ENCODE results near the gene SERPINA1. TPM values are rescaled to one million over a fixed set of nuclear protein-coding genes. Genes with fewer than 3 reads are reported as not detected.

The SERPINA1 gene
- total and polyA plus RNA-seq, 2 of the 13 experiments (the other 11 are each of a cell fraction or from before 2014, with no cell fraction given): 3,266 to 11,015 TPM

GRCh38 chr14:94368956-94369355 is 19.4 kb downstream of the SERPINA1 start (continued):
- TF ChIP-seq ZSCAN5A (CRISPR knock-in tag; IDR thresholded peaks at IDR 0.05; ENCODE audit: borderline replicate concordance): no peak
- TF ChIP-seq SIX4 (CRISPR knock-in tag; IDR thresholded peaks at IDR 0.05): no peak
- 0 out of 2 replicates have a peak, but pooled peaks have one; percentile 20 for TF ChIP-seq ZNF143 (CRISPR knock-in tag; IDR thresholded peaks at IDR 0.05)
- no peak for TF ChIP-seq ZNF260 (CRISPR knock-in tag; IDR thresholded peaks at IDR 0.05; ENCODE audit: borderline replicate concordance, low read depth)
- no peak for TF ChIP-seq ZNF552 (CRISPR knock-in tag; IDR thresholded peaks at IDR 0.05; ENCODE audit: borderline replicate concordance)
- peak; percentile 84 for TF ChIP-seq HNF1B (CRISPR knock-in tag; IDR thresholded peaks at IDR 0.05)
- TF ChIP-seq, protein P1, sequence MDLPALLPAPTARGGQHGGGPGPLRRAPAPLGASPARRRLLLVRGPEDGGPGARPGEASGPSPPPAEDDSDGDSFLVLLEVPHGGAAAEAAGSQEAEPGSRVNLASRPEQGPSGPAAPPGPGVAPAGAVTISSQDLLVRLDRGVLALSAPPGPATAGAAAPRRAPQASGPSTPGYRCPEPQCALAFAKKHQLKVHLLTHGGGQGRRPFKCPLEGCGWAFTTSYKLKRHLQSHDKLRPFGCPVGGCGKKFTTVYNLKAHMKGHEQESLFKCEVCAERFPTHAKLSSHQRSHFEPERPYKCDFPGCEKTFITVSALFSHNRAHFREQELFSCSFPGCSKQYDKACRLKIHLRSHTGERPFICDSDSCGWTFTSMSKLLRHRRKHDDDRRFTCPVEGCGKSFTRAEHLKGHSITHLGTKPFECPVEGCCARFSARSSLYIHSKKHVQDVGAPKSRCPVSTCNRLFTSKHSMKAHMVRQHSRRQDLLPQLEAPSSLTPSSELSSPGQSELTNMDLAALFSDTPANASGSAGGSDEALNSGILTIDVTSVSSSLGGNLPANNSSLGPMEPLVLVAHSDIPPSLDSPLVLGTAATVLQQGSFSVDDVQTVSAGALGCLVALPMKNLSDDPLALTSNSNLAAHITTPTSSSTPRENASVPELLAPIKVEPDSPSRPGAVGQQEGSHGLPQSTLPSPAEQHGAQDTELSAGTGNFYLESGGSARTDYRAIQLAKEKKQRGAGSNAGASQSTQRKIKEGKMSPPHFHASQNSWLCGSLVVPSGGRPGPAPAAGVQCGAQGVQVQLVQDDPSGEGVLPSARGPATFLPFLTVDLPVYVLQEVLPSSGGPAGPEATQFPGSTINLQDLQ (CRISPR knock-in tag; IDR thresholded peaks at IDR 0.05): no peak
- no peak for TF ChIP-seq ZNF431 (CRISPR knock-in tag; IDR thresholded peaks at IDR 0.05; ENCODE audit: borderline replicate concordance, low read depth)
- TF ChIP-seq IRF2 (CRISPR knock-in tag; IDR thresholded peaks at IDR 0.05): peak; percentile 36; the same call in 1 of the 2 replicates
- TF ChIP-seq ZNF317 (CRISPR knock-in tag; IDR thresholded peaks at IDR 0.05): no peak
- no peak for TF ChIP-seq NFYC (CRISPR knock-in tag; IDR thresholded peaks at IDR 0.05)
- TF ChIP-seq MEF2D (CRISPR knock-in tag; IDR thresholded peaks at IDR 0.05): no peak
- TF ChIP-seq ZNF572 (CRISPR knock-in tag; IDR thresholded peaks at IDR 0.05): no peak
- TF ChIP-seq ZNF3 (CRISPR knock-in tag; IDR thresholded peaks at IDR 0.05): no peak
- TF ChIP-seq ZBTB3 (CRISPR knock-in tag; IDR thresholded peaks at IDR 0.05; ENCODE audit: borderline replicate concordance, low read depth): no peak
- no peak; the same call in 1 of the 2 replicates for TF ChIP-seq ERF (CRISPR knock-in tag; IDR thresholded peaks at IDR 0.05)
- TF ChIP-seq, protein P2, sequence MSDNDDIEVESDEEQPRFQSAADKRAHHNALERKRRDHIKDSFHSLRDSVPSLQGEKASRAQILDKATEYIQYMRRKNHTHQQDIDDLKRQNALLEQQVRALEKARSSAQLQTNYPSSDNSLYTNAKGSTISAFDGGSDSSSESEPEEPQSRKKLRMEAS (IDR thresholded peaks at IDR 0.05): no peak
- no peak for TF ChIP-seq THYN1 (CRISPR knock-in tag; IDR thresholded peaks at IDR 0.05; ENCODE audit: borderline replicate concordance, low read depth)
- peak; percentile 91 for TF ChIP-seq ZSCAN25 (CRISPR knock-in tag; IDR thresholded peaks at IDR 0.05)
- no peak for TF ChIP-seq NBN (conservative IDR thresholded peaks at IDR 0.05)
- no peak for TF ChIP-seq HNRNPUL1 (IDR thresholded peaks at IDR 0.05; ENCODE audit: low read depth, low read length)
- TF ChIP-seq HOXA3 (CRISPR knock-in tag; IDR thresholded peaks at IDR 0.05): peak; percentile 64; the same call in 1 of the 2 replicates
- peak; percentile 52; the same call in 1 of the 2 replicates for TF ChIP-seq ZMYM4 (CRISPR knock-in tag; IDR thresholded peaks at IDR 0.05)
- no peak for TF ChIP-seq NCOA1 (CRISPR knock-in tag; IDR thresholded peaks at IDR 0.05)
- TF ChIP-seq JARID2 (CRISPR knock-in tag; IDR thresholded peaks at IDR 0.05; ENCODE audit: insufficient replicate concordance): no peak
- no peak for TF ChIP-seq PHF8 (CRISPR knock-in tag; IDR thresholded peaks at IDR 0.05)
